Lower lobe of right lung (tissue), 2 donors: Measurements from ENCODE around the gene CNNM4. TPM values are rescaled to one million over a fixed set of nuclear protein-coding genes. Genes with fewer than 3 reads are reported as not detected.

Experiments
- ATAC-seq, 2 donors: fragments of 200-7000 bp; cut with Tn5 transposase; one replicate each; pipeline ENCODE4 v1.9.1; 2020 to 2022; ENCODE audit warnings: mild to moderate bottlenecking in 2 of 2, moderate library complexity in 2 of 2
- DNase-seq: peaks from one replicate; pipeline ENCODE4 v3.0.0-alpha.2; 2020
- H3K27ac ChIP-seq: fragments of 200-600 bp; one replicate; pipeline ENCODE4 v1.8.0; 2022
- H3K27me3 ChIP-seq: fragments of 200-600 bp; one replicate; pipeline ENCODE4 v1.8.0; 2022; ENCODE audit warnings: low read depth
- H3K36me3 ChIP-seq: fragments of 200-600 bp; one replicate; pipeline ENCODE4 v1.8.0; 2022; ENCODE audit warnings: mild to moderate bottlenecking
- H3K4me1 ChIP-seq: fragments of 200-600 bp; one replicate; pipeline ENCODE4 v1.8.0; 2022
- H3K4me3 ChIP-seq: fragments of 200-600 bp; one replicate; pipeline ENCODE4 v1.8.0; 2022; ENCODE audit warnings: mild to moderate bottlenecking
- H3K9me3 ChIP-seq: fragments of 200-600 bp; one replicate; pipeline ENCODE4 v1.8.0; 2022
- intact Hi-C: fragments of 100-400 bp; cut with DNase I; formaldehyde crosslinking; loops from one replicate; pipeline ENCODE4 v1.11.0; 2022
- total RNA-seq: library from RNA; stranded (reverse); fragmentation: NEBNext Ultra II Directional; extraction: Animal tissue kit (Norgen Biotek cat#: 25700); gene quantifications from one replicate; pipeline ENCODE4 v1.2.1, GENCODE V29; 2021
- TF ChIP-seq, protein P1 (sequence below): fragments of 200-600 bp; IDR thresholded peaks from one replicate; pipeline ENCODE4 v1.8.0; 2022; ENCODE audit warnings: antibody characterized with exemption, mild to moderate bottlenecking
- donor health status: DM: no; HTN: yes; CAD: no; lungs with severe emphysema.

Gene CNNM4
- total RNA-seq, 1 donor from 2014 or later = 15.7 TPM

DNA sequence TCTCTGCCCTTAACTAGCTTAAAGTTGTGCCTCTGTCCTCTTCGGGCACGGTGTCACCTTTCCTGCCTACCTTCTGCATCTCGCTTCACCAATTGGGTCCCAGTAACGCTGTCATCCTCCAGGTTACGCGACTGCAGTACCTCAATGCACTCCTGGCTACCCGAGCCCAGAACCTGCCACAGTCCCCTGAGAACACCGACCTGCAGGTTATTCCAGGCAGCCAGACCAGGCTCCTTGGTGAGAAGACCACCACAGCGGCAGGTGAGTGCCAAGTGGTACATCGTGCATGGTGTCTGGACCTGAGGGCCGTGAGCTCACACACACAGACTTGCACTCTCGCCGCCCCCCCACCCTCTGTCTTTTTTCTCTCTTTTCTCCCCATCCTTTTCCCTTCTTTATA lies 68.2 kb downstream of the CNNM4 start:
- Histone ChIP-seq H3K27me3 (no peaks in the 10 kb centered on the region), H3K9me3 (no peaks in the 10 kb centered on the region), H3K4me1 (peaks cover 22% of the 10 kb centered on the region), H3K36me3 (peaks cover 90% of the 10 kb centered on the region), H3K4me3 (no peak overlapping the region), H3K27ac (no peak overlapping the region)
- TF ChIP-seq, protein P1, sequence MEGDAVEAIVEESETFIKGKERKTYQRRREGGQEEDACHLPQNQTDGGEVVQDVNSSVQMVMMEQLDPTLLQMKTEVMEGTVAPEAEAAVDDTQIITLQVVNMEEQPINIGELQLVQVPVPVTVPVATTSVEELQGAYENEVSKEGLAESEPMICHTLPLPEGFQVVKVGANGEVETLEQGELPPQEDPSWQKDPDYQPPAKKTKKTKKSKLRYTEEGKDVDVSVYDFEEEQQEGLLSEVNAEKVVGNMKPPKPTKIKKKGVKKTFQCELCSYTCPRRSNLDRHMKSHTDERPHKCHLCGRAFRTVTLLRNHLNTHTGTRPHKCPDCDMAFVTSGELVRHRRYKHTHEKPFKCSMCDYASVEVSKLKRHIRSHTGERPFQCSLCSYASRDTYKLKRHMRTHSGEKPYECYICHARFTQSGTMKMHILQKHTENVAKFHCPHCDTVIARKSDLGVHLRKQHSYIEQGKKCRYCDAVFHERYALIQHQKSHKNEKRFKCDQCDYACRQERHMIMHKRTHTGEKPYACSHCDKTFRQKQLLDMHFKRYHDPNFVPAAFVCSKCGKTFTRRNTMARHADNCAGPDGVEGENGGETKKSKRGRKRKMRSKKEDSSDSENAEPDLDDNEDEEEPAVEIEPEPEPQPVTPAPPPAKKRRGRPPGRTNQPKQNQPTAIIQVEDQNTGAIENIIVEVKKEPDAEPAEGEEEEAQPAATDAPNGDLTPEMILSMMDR = no peak
- ATAC-seq = no peak
- intact Hi-C loops = no loop called here
- DNase-seq = no peak

DNA sequence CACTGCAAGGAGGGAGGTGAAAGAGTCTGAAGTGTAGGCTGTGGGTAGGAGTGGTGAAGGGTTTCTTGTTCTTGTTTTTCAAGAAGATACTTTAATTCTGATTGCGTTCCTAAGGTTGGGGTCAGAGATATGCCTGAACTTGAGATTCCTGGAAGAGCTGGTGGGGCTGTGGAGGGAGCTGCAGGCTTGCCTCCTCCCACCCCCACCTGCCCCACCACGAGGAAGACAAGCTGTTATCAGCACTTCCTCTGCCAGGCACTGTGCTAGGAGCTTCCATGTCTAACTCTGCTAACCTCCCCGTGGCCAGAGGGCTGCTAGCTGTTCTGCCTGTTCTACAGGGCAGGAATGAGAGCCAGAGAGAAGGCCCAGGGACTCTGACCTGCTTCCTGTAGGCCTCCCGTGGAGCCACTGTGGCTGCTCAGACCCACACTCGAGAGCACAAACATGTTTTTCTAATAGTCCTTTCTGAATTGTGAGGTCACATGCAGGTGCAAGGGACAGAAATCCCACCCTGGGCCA lies 69.4 kb downstream of the CNNM4 start:
- H3K36me3 ChIP-seq = peaks cover 98% of the 10 kb centered on the region

DNA sequence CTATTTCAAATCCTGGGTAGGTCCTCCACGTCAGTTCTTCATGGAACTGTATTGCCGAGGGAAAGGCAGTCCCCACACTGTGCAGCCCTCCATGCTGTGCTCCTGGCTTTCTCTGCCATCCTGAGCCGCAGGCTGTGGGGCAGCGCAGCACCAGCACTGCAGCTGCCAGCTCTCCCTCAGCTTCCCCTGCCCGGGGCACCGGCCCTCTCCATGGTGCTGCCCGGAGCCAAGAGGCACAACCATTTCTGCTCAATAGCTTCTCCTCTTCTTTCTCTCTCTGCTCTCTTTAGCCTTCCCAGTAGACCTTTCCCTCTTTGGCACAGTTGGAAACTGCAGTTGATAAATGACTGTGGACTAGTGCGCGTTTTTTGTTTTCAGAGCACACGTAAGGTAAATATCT lies 71.0 kb downstream of the CNNM4 start:
- peaks cover 83% of the 10 kb centered on the region for H3K36me3 ChIP-seq

More for the DNA sequence above, 69.4 kb downstream of the CNNM4 start:
- H3K9me3 ChIP-seq = no peaks in the 10 kb centered on the region
- H3K27me3 ChIP-seq = no peaks in the 10 kb centered on the region
- peaks cover 16% of the 10 kb centered on the region for H3K4me1 ChIP-seq
- intact Hi-C loops = no loop called here
- no peak for DNase-seq
- H3K27ac ChIP-seq = no peak overlapping the region
- no peak overlapping the region for H3K4me3 ChIP-seq
- no peak for ATAC-seq
- TF ChIP-seq, protein P1 = no peak

DNA sequence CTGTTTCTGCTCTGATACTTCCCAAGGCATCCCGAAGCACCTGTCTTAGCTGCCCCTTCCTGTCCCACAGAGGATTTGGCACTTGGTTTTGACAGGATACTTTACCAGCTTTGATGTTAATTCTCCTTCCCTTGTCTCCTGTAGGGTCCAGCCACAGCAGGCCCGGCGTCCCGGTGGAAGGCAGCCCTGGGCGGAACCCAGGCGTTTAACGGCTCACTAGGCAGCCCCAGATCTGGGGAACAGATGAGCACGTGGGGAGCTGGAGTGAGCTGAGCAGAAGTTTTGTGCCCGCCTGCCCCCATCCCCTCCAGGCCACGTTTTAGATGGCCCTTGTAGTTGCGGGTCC lies 71.7 kb downstream of the CNNM4 start:
- intact Hi-C loops = no loop called here
- no peak for ATAC-seq
- Histone ChIP-seq H3K4me1 (peaks cover 16% of the 10 kb centered on the region), H3K9me3 (no peaks in the 10 kb centered on the region), H3K4me3 (no peak overlapping the region), H3K27ac (peak overlapping the region; percentile 60), H3K27me3 (no peaks in the 10 kb centered on the region), H3K36me3 (peaks cover 78% of the 10 kb centered on the region)
- no peak for DNase-seq
- TF ChIP-seq, protein P1 = no peak

More for the DNA sequence above, 71.0 kb downstream of the CNNM4 start:
- TF ChIP-seq, protein P1 = no peak
- Histone ChIP-seq H3K4me1 (peaks cover 16% of the 10 kb centered on the region), H3K27me3 (no peaks in the 10 kb centered on the region), H3K9me3 (no peaks in the 10 kb centered on the region), H3K4me3 (no peak overlapping the region), H3K27ac (no peak overlapping the region)
- DNase-seq (no peak), ATAC-seq (peak in 1 of 2 donors; percentile 46)
- intact Hi-C loops = no loop called here

DNA sequence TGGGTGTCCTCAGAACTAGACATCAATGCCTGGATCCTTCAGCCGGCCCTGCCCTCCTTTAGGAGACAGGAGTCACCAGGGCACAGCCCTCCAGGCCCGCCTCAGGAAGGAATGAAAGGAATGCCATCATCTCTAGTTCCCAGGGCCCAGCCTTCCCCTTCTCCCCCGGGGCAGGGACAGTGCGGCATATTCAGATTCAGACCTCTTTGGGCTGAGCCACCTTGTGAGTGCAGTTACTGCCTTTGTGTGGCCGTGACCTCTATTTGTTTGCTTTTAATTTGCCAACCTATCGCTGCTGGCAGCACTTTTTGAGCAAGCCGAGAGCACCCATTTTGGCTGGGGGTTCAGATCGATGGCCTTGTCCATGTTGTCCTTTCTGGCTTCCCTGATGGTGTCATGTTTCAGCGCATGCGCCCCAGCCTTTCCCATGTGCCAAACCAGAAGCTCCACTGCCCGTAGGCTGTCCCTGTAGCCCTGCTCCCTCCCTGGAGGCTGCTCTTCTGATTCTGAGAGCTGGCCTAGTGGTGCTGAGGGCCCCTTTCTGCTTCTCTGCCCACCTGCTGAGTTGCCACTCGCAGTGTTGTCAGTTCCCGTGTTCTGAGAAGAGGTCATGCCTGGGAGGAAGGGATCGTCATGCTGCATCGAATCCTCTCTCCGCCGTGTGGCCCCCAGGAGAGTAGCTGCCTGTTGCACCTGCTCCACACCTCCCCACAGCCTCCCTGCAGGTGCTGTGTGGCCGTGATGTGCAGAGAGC lies 72.2 kb downstream of the CNNM4 start:
- peak; percentile 84 to 87 for ATAC-seq
- peak; percentile 79 for DNase-seq
- H3K36me3 ChIP-seq = peaks cover 78% of the 10 kb centered on the region

More for the DNA sequence above, 72.2 kb downstream of the CNNM4 start:
- peak overlapping the region; percentile 60 for H3K27ac ChIP-seq
- no peak overlapping the region for H3K4me3 ChIP-seq
- no peaks in the 10 kb centered on the region for H3K27me3 ChIP-seq
- peaks cover 16% of the 10 kb centered on the region for H3K4me1 ChIP-seq
- intact Hi-C loops = no loop called here
- no peaks in the 10 kb centered on the region for H3K9me3 ChIP-seq
- TF ChIP-seq, protein P1 = no peak
